Stimulated activated CD4-positive, alpha-beta T cell treated with anti-CD3 and anti-CD28 coated beads, Interleukin-2, amount 100 ng/mL, for 24 hours (primary cell): Measurements from ENCODE around the gene ARL2BP.

ENCODE experiments used
- DNase-seq, 2 donors: peaks; one replicate each; pipeline ENCODE4 v3.0.0-alpha.2; 2020

Gene ARL2BP

DNA sequence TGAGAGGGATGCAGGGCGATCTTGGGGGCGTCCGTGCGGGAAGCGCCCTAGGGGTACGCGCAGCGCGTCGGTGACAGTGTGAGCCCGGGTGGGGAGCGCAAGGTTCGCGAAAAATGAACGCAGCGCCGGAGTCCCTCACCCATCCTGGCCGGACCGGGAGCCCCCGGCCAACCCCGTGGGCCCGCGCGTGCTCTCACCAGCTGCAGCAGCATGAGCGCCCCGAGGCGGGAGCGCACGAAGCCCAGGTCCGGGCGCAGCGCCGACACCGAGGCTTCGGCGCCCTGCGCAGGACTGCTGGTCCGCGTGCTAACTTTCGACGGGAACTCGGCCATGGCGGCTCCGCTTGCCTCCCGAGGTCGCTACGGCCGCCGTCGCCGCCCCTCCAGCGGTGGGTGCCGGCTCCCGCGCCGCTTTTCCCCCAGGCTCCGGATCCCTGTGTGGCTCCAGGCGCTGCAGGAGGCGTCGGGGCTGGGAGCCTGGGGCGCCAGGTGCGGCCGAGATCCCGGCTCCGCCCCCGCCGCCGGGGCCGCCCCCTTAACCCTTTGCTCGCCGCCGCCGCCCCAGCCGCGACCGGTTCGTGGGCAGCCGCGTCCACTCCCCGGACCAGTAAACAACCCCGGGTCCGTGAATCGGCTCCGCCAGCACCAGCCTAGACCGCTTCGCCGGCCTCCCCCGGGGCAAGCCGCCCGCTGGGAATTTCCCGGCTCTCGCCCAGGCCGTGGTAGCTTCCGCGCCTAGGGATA lies 39.3 kb downstream of the ARL2BP start, which contains the start of gene PLLP:
TSS of gene PLLP (minus strand) at position 464 of the 743 bp plus-strand sequence. CDS start at position 332, 132 bp downstream.
- peak; percentile 59 to 60 for DNase-seq

DNA sequence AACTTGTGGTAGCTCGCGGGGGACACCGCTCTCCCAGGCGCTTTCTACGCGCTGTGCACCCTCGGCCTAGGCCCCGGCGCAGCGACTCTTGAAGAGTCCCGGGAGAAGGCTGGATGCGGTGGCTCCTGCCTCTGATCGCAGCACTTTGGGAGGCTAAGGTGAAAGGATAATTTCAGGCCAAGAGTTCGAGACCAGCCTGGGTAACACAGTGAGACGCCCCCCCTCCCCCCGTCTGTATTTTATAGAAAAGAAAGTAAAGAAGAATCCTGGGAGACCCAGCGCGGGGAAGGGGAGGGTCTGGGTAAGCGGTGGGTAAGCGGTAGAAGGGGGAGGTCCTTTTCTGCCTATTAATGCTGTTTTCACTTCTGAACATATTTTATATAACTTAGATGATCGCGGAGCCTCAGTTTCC lies 39.9 kb downstream of the ARL2BP start:
- DNase-seq = no peak

GRCh38 chr16:57285379-57285778 lies 40.3 kb downstream of the ARL2BP start:
- DNase-seq = no peak

DNA sequence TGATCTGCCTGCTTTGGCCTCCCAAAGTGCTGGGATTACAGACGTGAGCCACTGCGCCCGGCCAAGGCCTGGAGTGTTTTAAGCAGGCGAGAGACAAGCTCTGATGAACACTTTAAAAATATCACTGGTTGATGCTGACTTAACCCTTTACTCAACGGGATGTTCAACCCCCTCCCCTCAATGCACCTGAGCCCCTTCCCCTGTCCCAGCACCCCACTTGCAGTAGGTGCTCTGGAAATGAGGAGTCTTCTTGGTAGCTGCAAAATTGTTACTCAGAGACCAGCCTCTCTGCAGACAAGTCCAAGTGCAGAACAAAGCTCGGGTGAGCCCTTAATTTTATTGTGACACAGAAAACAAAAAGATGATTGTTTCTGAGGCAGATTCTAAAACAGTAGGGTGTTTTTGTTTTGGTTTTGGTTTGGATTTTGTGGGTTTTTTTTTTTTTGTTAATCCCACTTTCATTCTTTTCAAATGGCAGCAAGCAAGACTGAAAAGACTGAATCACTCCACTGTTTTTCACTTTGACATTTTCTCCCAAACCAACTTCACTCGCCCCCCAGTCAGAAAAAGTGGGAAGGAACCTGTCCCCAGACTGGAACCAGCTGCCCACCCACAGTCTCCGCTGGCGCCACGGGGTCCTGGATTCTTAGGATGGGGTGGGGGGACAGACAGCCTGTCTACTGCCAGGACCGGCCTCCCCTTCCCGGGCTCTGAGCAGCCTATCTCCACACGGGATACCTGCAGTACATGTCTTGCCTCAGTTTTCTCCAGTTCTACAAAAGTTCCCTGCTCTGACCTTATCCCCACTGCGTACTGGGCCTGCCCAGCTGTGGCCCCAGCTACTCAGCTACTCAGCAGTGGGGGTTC lies 44.6 kb downstream of the ARL2BP start:
- no peak for DNase-seq

DNA sequence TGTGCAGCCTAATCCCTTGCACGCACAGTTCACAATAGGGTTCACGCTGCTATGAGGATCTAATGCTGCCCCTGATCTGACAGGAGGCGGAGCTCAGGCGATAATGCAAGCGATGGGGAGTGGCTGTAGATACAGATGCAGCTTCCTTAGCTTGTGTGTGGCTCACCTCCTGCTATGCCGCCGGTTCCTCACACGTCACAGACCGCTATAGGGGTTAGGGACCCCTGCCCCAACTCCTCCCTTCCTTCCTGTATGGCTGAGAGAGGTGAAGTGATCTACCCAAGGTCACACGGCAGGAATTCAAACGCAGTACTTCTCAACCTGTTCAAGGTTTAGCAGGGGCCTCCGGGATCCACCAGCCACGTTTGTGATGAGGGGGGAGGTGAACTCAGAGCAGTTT lies 52.8 kb downstream of the ARL2BP start:
- peak; percentile 15 to 32 for DNase-seq

GRCh38 chr16:57299009-57299718 lies 54.1 kb downstream of the ARL2BP start:
- peak; percentile 46 to 53 for DNase-seq

DNA sequence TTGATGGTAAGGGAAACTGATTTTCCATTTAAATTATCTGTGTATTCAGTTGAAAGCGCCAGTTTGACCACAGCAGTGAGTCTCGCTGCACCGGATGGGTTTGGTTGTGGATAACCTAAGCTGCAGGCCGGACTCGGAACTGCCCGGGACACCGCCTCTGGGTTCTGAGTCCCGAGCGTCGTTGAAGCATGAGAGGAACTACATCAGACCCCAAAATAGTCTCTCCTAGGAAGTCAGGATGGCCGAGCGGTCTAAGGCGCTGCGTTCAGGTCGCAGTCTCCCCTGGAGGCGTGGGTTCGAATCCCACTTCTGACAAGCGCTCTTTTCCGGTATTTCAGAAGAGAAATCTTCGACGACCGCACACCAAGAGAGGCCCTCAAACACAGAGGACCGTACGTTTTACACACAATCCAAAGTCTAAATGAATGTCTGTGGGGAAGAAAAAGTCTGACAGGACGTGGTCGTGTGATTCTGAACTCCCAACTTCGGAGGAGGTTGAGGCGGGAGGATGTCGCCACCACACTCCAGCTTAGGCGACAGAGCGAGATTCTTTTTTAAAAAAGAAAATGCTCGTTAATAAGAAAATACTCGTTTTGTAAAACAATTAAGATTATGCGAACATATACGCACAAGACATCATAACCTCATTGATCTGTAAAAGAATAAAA lies 54.8 kb downstream of the ARL2BP start:
- DNase-seq = peak; percentile 86 to 87

GRCh38 chr16:57300387-57301125 lies 55.5 kb downstream of the ARL2BP start:
- peak; percentile 96 to 99 for DNase-seq

GRCh38 chr16:57301126-57301817 lies 56.2 kb downstream of the ARL2BP start:
- no peak for DNase-seq
